Measurements from ENCODE around the gene HSPA1A. TPM values are rescaled to one million over a fixed set of nuclear protein-coding genes. Genes with fewer than 3 reads are reported as not detected.

HSPA1A gene
- total and polyA plus RNA-seq, 9 of the 15 experiments (the other 6 are each of a cell fraction or from before 2014, with no cell fraction given), result 2.2 to 273 (median 107) TPM

- TF ChIP-seq, protein P1, sequence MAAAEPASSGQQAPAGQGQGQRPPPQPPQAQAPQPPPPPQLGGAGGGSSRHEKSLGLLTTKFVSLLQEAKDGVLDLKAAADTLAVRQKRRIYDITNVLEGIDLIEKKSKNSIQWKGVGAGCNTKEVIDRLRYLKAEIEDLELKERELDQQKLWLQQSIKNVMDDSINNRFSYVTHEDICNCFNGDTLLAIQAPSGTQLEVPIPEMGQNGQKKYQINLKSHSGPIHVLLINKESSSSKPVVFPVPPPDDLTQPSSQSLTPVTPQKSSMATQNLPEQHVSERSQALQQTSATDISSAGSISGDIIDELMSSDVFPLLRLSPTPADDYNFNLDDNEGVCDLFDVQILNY (CRISPR knock-in tag; IDR thresholded peaks at IDR 0.05), result 0 out of 2 replicates have a peak, but pooled peaks have one; percentile 9
- TF ChIP-seq SPI1 (IDR thresholded peaks at IDR 0.05; ENCODE audit: borderline replicate concordance, low read depth, low read length) (no peak), ETV5 (CRISPR knock-in tag; IDR thresholded peaks at IDR 0.05; ENCODE audit: low read depth) (no peak), FOXK2 (conservative IDR thresholded peaks at IDR 0.05 in 1 of 2, IDR thresholded peaks at IDR 0.05 in 1 of 2; ENCODE audit: low read depth in 2 of 2) (no peak), MCM3 (IDR thresholded peaks at IDR 0.05) (no peak), GABPB2 (CRISPR knock-in tag; conservative IDR thresholded peaks at IDR 0.05) (no peak), ZNF282 (CRISPR knock-in tag; IDR thresholded peaks at IDR 0.05) (no peak), TCF7L2 (IDR thresholded peaks at IDR 0.05; ENCODE audit: low read depth, low read length) (no peak), ZNF174 (CRISPR knock-in tag; IDR thresholded peaks at IDR 0.05) (no peak), TOE1 (IDR thresholded peaks at IDR 0.05; ENCODE audit: borderline replicate concordance) (no peak), TOE1 (CRISPR knock-in tag; IDR thresholded peaks at IDR 0.05; ENCODE audit: borderline replicate concordance, low read depth) (no peak), RBM14 (IDR thresholded peaks at IDR 0.05; ENCODE audit: borderline replicate concordance, insufficient read depth, low read depth, low read length) (no peak), EWSR1 (IDR thresholded peaks at IDR 0.05; ENCODE audit: borderline replicate concordance, low read depth, partially characterized antibody) (no peak), SAFB (IDR thresholded peaks at IDR 0.05; ENCODE audit: borderline replicate concordance, low read depth, low read length) (no peak)
- TF ChIP-seq, protein P2, sequence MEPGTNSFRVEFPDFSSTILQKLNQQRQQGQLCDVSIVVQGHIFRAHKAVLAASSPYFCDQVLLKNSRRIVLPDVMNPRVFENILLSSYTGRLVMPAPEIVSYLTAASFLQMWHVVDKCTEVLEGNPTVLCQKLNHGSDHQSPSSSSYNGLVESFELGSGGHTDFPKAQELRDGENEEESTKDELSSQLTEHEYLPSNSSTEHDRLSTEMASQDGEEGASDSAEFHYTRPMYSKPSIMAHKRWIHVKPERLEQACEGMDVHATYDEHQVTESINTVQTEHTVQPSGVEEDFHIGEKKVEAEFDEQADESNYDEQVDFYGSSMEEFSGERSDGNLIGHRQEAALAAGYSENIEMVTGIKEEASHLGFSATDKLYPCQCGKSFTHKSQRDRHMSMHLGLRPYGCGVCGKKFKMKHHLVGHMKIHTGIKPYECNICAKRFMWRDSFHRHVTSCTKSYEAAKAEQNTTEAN (CRISPR knock-in tag; IDR thresholded peaks at IDR 0.05), result no peak
- TF ChIP-seq, protein P3, sequence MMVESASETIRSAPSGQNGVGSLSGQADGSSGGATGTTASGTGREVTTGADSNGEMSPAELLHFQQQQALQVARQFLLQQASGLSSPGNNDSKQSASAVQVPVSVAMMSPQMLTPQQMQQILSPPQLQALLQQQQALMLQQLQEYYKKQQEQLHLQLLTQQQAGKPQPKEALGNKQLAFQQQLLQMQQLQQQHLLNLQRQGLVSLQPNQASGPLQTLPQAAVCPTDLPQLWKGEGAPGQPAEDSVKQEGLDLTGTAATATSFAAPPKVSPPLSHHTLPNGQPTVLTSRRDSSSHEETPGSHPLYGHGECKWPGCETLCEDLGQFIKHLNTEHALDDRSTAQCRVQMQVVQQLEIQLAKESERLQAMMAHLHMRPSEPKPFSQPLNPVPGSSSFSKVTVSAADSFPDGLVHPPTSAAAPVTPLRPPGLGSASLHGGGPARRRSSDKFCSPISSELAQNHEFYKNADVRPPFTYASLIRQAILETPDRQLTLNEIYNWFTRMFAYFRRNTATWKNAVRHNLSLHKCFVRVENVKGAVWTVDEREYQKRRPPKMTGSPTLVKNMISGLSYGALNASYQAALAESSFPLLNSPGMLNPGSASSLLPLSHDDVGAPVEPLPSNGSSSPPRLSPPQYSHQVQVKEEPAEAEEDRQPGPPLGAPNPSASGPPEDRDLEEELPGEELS (CRISPR knock-in tag; IDR thresholded peaks at IDR 0.05; ENCODE audit: borderline replicate concordance), result no peak
- TF ChIP-seq, protein P4, sequence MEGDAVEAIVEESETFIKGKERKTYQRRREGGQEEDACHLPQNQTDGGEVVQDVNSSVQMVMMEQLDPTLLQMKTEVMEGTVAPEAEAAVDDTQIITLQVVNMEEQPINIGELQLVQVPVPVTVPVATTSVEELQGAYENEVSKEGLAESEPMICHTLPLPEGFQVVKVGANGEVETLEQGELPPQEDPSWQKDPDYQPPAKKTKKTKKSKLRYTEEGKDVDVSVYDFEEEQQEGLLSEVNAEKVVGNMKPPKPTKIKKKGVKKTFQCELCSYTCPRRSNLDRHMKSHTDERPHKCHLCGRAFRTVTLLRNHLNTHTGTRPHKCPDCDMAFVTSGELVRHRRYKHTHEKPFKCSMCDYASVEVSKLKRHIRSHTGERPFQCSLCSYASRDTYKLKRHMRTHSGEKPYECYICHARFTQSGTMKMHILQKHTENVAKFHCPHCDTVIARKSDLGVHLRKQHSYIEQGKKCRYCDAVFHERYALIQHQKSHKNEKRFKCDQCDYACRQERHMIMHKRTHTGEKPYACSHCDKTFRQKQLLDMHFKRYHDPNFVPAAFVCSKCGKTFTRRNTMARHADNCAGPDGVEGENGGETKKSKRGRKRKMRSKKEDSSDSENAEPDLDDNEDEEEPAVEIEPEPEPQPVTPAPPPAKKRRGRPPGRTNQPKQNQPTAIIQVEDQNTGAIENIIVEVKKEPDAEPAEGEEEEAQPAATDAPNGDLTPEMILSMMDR (IDR thresholded peaks at IDR 0.05 in 2 of 3, conservative IDR thresholded peaks at IDR 0.05 in 1 of 3; ENCODE audit: insufficient read depth in 2 of 3, low read depth in 1 of 3, low read length in 3 of 3), result no peak
Measured at GRCh38 chr6:31776485-31776988, 38.8 kb upstream of the HSPA1A start (continued).
